Fibroblast of lung (primary cell): Measurements from ENCODE around the gene CHD3.

Experiments used
- EZH2 ChIP-seq: IDR thresholded peaks from 2 replicates; pipeline ENCODE4 v1.5.1; 2012; ENCODE audit warnings: low read length, control low read depth, mild to moderate bottlenecking; ENCODE audit errors: missing control alignments
- TF ChIP-seq, protein P1 (sequence below), 2 donors: IDR thresholded peaks in 1 of 2; conservative IDR thresholded peaks in 1 of 2; 1 replicate in 1 of 2; 2 replicates in 1 of 2; pipeline ENCODE4 v1.5.1; 2011 to 2012; ENCODE audit warnings: low read length in 2 of 2, control low read depth in 1 of 2, inconsistent platforms in 1 of 2, low read depth in 1 of 2, mild to moderate bottlenecking in 1 of 2

DNA sequence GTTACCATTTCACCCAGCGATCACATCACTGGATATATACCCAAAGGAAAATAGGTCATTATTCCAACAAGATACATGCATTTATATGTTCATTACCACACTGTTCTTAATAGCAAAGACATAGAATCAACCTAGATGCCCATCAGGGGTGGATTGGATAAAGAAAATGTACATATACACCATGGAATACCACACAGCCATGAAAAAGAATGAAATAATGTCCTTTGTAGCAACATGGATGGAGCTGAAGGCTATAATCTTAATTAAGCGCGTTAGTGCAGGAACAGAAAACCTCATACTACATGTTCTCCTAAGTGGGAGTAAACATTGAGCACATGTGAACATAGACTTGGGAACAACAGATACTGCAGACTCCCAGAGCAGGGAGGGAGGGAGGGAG is 62.0 kb downstream of the CHD3 start:
- TF ChIP-seq, protein P1, sequence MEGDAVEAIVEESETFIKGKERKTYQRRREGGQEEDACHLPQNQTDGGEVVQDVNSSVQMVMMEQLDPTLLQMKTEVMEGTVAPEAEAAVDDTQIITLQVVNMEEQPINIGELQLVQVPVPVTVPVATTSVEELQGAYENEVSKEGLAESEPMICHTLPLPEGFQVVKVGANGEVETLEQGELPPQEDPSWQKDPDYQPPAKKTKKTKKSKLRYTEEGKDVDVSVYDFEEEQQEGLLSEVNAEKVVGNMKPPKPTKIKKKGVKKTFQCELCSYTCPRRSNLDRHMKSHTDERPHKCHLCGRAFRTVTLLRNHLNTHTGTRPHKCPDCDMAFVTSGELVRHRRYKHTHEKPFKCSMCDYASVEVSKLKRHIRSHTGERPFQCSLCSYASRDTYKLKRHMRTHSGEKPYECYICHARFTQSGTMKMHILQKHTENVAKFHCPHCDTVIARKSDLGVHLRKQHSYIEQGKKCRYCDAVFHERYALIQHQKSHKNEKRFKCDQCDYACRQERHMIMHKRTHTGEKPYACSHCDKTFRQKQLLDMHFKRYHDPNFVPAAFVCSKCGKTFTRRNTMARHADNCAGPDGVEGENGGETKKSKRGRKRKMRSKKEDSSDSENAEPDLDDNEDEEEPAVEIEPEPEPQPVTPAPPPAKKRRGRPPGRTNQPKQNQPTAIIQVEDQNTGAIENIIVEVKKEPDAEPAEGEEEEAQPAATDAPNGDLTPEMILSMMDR (conservative IDR thresholded peaks at IDR 0.05 in 1 of 2, IDR thresholded peaks at IDR 0.05 in 1 of 2; ENCODE audit: low read depth in 1 of 2, low read length in 2 of 2) = no peak
- TF ChIP-seq EZH2 = no peak
